Gastroesophageal sphincter (tissue), 4 donors: ENCODE data around the gene PAM. TPM values are rescaled to one million over a fixed set of nuclear protein-coding genes. Genes with fewer than 3 reads are reported as not detected.

Experiments
- ATAC-seq: fragments of 150-250 bp; one replicate; pipeline ENCODE4 v1.9.1; 2016; ENCODE audit warnings: mild to moderate bottlenecking, moderate library complexity
- H3K27ac ChIP-seq, 4 donors: fragments of 200-600 bp; sonication (generic) in 3 of 4; 1 replicate in 3 of 4; 2 replicates in 1 of 4; pipeline ENCODE4 v1.5.1; 2016 to 2019
- H3K27me3 ChIP-seq: fragments of 200-600 bp; sonication (generic); one replicate; pipeline ENCODE4 v1.5.1; 2019
- H3K36me3 ChIP-seq, 2 donors: fragments of 200-600 bp; sonication (generic); one replicate each; pipeline ENCODE4 v1.5.1; 2019; ENCODE audit warnings: control low read depth in 1 of 2
- H3K4me1 ChIP-seq, 3 donors: fragments of 200-600 bp; sonication (generic); 1 replicate in 2 of 3; 2 replicates in 1 of 3; pipeline ENCODE4 v1.5.1; 2016 to 2019; ENCODE audit warnings: control low read depth in 2 of 3
- H3K4me3 ChIP-seq, 2 donors: fragments of 200-600 bp; sonication (generic); one replicate each; pipeline ENCODE4 v1.5.1; 2019; ENCODE audit warnings: mild to moderate bottlenecking in 1 of 2, moderate library complexity in 1 of 2
- H3K9me3 ChIP-seq, 3 donors: fragments of 200-600 bp; sonication (generic); one replicate each; pipeline ENCODE4 v1.5.1; 2017 to 2019; ENCODE audit warnings: control low read depth in 2 of 3
- EP300 ChIP-seq: sonication (generic); formaldehyde crosslinking; IDR thresholded peaks from one replicate; pipeline ENCODE4 v1.6.1; 2017; ENCODE audit warnings: antibody characterized with exemption, mild to moderate bottlenecking
- POLR2A ChIP-seq, 2 donors: fragments of 450-650 bp; IDR thresholded peaks; one replicate each; pipeline ENCODE4 v1.6.1; 2017; ENCODE audit warnings: antibody characterized with exemption in 2 of 2, mild to moderate bottlenecking in 2 of 2, moderate library complexity in 1 of 2
- POLR2AphosphoS5 ChIP-seq: sonication (generic); formaldehyde crosslinking; IDR thresholded peaks from one replicate; pipeline ENCODE4 v1.6.1; 2017; ENCODE audit warnings: antibody characterized with exemption
- WGBS, 2 donors: methylation state at CpG; one replicate each; pipeline ENCODE4 v1.1.5; 2018; ENCODE audit warnings: low coverage in 1 of 2; 5-methylcytosine and 5-hydroxymethylcytosine counted together
- total RNA-seq, 4 donors: library from RNA; depleted of rRNA; stranded (reverse); fragments of >200 nt; gene quantifications; one replicate each; pipeline ENCODE4 v1.1.0, GENCODE V29; 2016
- TF ChIP-seq, protein P1 (sequence below), 4 experiments: fragments of 200-600 bp in 2 of 4; fragments of 450-650 bp in 2 of 4; sonication (generic) in 1 of 4; IDR thresholded peaks; one replicate each; pipeline ENCODE4 v1.5.1; 2017 to 2019; ENCODE audit warnings: antibody characterized with exemption in 4 of 4, mild to moderate bottlenecking in 2 of 4, moderate library complexity in 2 of 4

PAM gene
- total RNA-seq, 4 donors from 2014 or later: 247 to 404 (median 311) TPM

DNA sequence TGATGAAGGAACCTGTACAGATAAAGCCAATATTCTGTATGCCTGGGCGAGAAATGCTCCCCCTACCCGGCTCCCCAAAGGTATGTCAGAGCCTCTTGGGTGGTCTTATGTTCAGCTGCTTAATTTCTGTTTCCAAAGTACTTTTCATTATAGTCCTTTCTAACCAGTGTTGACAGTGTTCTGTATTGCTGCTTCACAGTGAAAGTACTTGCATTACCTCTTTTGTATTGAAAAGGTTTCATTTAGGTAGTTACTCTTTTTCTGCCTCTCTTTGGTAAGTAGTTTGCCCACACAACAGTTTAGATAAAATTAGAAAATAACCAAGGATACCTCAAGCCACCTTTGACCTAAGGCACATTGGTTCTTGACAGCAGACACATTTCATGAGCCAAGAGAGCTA, 169.9 kb downstream of the PAM start:
- H3K27ac ChIP-seq: no peak overlapping the region
- no peak for ATAC-seq
- TF ChIP-seq POLR2A (IDR thresholded peaks at IDR 0.05): no peak
- TF ChIP-seq, protein P1, sequence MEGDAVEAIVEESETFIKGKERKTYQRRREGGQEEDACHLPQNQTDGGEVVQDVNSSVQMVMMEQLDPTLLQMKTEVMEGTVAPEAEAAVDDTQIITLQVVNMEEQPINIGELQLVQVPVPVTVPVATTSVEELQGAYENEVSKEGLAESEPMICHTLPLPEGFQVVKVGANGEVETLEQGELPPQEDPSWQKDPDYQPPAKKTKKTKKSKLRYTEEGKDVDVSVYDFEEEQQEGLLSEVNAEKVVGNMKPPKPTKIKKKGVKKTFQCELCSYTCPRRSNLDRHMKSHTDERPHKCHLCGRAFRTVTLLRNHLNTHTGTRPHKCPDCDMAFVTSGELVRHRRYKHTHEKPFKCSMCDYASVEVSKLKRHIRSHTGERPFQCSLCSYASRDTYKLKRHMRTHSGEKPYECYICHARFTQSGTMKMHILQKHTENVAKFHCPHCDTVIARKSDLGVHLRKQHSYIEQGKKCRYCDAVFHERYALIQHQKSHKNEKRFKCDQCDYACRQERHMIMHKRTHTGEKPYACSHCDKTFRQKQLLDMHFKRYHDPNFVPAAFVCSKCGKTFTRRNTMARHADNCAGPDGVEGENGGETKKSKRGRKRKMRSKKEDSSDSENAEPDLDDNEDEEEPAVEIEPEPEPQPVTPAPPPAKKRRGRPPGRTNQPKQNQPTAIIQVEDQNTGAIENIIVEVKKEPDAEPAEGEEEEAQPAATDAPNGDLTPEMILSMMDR (IDR thresholded peaks at IDR 0.05): no peak
- no peak for TF ChIP-seq EP300
- TF ChIP-seq POLR2AphosphoS5: no peak
- H3K4me1 ChIP-seq: peaks cover 2 to 35% (median 5%) of the 10 kb centered on the region in 3 donors
- WGBS, 2 donors: 88 to 91% methylated on average over 2 of the region's 2 CpGs
- H3K27me3 ChIP-seq: no peaks in the 10 kb centered on the region
- H3K4me3 ChIP-seq: no peak overlapping the region
- H3K9me3 ChIP-seq: no peaks in the 10 kb centered on the region
- H3K36me3 ChIP-seq: peaks cover 0 to 23% of the 10 kb centered on the region in 2 donors

DNA sequence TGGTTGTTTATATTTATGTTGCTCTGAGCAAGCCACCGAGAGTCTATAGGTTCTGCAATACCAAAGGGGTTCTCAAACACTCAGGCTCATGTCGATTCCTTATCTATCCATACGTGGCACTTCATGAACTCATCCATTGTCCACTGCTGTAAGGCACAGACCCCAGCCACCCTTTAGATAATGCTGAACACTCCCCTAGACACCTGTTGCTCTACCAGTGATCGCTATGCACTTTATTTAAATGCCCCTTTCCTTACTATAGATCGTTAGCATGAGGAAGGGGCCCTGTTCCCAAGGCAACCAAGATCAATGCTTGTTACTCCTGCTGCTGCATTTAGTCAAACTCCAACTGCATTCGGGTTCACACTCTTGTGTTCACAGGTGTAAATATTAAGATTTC, 171.9 kb downstream of the PAM start:
- 88 to 92% methylated on average over 3 to 6 of the region's 6 CpGs for WGBS, 2 donors
- Histone ChIP-seq H3K4me1 (peaks cover 2 to 31% (median 5%) of the 10 kb centered on the region in 3 donors), H3K36me3 (peaks cover 0 to 23% of the 10 kb centered on the region in 2 donors), H3K4me3 (no peak overlapping the region), H3K27ac (no peak overlapping the region), H3K27me3 (no peaks in the 10 kb centered on the region), H3K9me3 (no peaks in the 10 kb centered on the region)
- no peak for ATAC-seq
- no peak for TF ChIP-seq POLR2AphosphoS5
- TF ChIP-seq POLR2A (IDR thresholded peaks at IDR 0.05): no peak
- TF ChIP-seq EP300: no peak
- TF ChIP-seq, protein P1 (IDR thresholded peaks at IDR 0.05): no peak

DNA sequence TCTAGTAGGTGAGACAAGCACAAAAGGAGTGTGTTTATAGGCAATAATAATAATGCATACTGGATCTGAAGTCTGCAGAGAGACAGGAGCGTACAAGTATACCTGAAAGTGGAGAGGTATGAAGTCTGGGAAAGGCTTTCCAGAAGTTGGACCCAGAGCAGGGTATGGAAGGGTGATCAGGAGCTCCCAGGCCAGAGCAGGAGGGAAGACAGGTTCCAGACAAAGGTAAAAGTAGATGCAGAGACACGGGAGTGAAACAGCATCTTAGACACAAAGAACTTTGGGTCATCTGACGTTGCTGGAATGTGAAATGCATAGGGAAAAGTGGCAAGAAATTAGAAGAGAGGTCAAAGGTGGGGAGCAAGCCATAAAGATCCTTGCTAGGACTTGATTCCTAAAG, 175.1 kb downstream of the PAM start:
- Histone ChIP-seq H3K27ac (no peak overlapping the region), H3K9me3 (no peaks in the 10 kb centered on the region), H3K36me3 (peaks cover 0 to 31% of the 10 kb centered on the region in 2 donors), H3K27me3 (no peaks in the 10 kb centered on the region), H3K4me1 (peaks cover 0 to 3% (median 0%) of the 10 kb centered on the region in 3 donors), H3K4me3 (no peak overlapping the region)
- ATAC-seq: no peak
- TF ChIP-seq EP300: no peak
- WGBS, 2 donors: 85 to 93% methylated on average over 3 of the region's 3 CpGs

DNA sequence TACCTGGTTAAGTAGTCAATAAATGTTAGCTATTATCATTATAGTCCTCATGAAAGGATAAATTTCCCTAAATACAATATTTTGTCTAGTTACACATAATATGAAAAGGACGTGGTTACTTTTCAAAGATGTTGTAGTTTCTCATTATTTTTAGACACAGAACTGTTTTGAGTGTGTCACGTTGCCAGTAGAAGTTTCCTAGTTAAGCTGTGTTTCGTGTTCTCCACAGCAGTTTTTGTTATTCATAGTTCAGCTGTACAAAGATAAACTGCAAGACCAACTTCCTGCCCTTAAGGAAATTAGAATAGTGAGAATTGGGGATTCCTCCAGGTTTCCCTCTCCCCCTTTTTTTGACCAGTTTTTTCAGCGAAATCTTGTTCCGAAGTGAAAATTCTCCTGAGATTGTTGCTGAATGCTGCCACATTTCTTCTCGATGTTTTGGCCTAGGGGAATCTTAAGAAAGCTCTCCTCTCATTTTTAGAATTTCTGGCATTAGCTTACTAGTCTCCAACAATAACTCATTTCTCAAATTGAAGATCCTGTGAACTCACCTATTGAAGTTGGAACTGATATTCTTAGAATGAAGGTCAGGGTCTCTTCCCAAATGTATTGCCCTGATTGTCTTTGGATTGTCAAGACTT, 176.1 kb downstream of the PAM start:
- H3K36me3 ChIP-seq: peaks cover 0 to 22% of the 10 kb centered on the region in 2 donors

DNA sequence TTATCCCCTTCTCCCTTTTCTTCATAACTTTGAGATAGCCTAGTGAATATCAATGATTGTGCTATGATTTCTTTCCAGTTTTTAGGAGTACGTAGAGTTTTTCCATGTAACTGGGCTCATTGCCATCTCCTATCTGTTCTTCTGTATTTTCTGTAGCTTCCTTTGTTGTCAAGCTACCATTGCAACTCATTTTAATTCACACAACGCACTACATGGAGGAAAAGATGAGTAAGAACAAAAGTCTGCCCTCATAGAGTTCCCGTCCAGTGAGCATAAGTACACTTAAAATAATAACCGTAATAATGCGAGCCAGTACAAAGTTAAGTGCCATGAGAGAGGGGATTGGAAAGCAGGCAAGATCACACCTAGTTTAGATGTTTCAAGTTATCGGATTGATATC, 177.7 kb downstream of the PAM start:
- H3K27me3 ChIP-seq: no peaks in the 10 kb centered on the region
- TF ChIP-seq EP300 (no peak), POLR2AphosphoS5 (no peak), POLR2A (IDR thresholded peaks at IDR 0.05) (no peak)
- TF ChIP-seq, protein P1 (IDR thresholded peaks at IDR 0.05): no peak
- no peaks in the 10 kb centered on the region for H3K4me1 ChIP-seq
- ATAC-seq: no peak
- no peak overlapping the region for H3K4me3 ChIP-seq
- H3K9me3 ChIP-seq: no peaks in the 10 kb centered on the region
- H3K36me3 ChIP-seq: peaks cover 0 to 8% of the 10 kb centered on the region in 2 donors
- WGBS, 2 donors: 80 to 83% methylated on average over 6 of the region's 6 CpGs
- no peak overlapping the region for H3K27ac ChIP-seq

More for the DNA sequence above, 176.1 kb downstream of the PAM start:
- TF ChIP-seq, protein P1 (IDR thresholded peaks at IDR 0.05): no peak
- no peak for TF ChIP-seq EP300
- no peak for TF ChIP-seq POLR2AphosphoS5
- no peak for TF ChIP-seq POLR2A (IDR thresholded peaks at IDR 0.05)
- H3K4me3 ChIP-seq: no peak overlapping the region
- ATAC-seq: no peak
- H3K27me3 ChIP-seq: no peaks in the 10 kb centered on the region
- H3K9me3 ChIP-seq: no peaks in the 10 kb centered on the region
- H3K4me1 ChIP-seq: no peaks in the 10 kb centered on the region
- H3K27ac ChIP-seq: no peak overlapping the region
- 43 to 77% methylated on average over 6 of the region's 6 CpGs for WGBS, 2 donors
